ENCODE data around the gene TP63.
"Not testable (repeated sequence)": the region's sequence is repeated elsewhere in the genome, so short reads cannot be mapped to it uniquely, and the experiment has no call there.

TP63 gene

DNA sequence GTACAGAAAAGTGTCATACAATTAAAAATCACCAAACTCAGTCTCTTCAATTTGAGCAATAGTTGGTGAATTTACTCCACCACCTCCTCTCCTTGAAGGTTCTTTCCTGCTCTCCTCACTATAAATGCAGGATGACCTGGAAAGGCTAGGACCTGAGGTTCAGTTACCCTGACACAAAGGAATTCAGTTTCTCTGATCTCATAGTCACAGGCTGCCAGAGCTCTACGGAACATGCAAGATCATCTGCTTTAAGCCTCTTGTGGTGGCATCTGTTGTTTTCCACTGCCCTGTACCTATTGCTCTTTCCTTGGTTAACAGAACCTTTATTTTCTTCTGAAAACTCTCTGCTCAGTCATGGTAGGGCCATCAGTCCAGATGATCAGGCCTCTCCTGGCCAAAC is 4.9 kb upstream of the TP63 start:
- DNase-seq (ENCODE audit: low read depth): no peak

DNA sequence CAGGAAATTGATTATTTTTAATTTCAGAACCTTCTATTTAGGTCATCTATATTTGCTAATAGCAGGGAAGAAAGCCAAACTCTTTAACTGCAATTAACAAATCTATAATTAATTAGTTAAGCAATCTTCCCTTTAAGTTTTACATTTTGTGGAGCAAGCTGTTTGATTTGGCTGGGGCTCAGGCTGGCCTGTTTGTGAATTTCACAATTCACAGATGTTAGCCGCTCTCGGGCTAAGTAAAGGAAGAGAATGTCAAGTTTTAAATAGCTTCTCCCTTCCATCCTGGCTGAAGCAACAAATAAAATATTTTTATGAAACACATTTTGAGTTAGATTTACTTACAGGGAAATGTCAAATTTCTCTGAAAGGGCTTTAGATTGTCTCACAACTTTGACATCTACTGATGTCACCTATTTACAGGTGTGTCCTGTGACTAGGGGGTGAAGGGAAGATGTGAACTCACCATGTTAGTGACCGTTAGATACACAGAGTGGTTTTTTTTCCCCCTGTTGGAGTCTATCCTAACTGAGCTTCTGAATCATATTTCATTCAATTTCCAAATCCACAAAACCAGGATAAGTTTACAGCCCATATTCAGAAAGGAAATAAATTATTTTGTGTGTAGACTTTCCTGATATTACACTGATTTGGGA is 1.3 kb upstream of the TP63 start:
- DNase-seq (ENCODE audit: low read depth): no peak

DNA sequence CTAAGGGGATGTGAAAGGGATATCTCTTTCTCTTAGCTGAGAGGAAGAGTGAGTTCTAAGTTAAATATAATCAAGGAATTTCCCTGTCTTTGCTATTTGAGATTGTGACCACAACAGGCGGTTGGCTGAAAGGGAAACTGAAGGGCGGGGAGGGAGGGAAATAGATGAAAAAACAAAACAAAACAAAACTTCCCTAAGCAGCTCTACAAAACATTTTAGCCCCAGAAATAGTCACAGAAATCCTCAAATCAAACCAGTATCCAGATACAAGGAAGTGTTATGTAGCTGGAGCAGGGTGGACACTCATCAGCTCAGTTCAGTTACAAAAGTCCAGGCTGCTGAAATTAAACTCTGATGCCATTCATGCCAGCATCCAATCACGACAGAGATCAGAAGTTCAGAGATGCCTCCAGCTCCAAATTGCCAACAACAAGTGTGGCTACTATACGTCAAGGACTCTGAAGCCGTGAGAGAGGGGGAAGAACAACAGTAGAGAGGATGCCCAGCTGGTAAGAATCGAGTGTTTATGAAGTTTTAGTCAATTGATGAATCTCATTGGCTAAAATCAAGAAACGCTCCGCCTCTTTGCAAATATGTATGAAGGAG is 319 bp upstream of the TP63 start:
- no peak for DNase-seq (ENCODE audit: low read depth)

DNA sequence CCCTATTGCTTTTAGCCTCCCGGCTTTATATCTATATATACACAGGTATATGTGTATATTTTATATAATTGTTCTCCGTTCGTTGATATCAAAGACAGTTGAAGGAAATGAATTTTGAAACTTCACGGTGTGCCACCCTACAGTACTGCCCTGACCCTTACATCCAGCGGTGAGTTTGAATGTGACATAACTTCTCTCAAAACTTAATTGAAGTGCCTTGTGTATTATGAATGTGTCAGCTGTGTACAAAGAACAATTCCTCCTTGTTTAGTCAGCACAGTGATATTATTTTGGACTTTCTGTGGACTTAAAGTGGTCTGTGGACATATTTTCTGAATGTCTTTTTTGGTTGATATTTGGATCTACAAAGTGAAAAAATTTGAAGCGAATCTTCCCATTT is 220 bp downstream of the TP63 start:
- no peak for DNase-seq (ENCODE audit: low read depth)

DNA sequence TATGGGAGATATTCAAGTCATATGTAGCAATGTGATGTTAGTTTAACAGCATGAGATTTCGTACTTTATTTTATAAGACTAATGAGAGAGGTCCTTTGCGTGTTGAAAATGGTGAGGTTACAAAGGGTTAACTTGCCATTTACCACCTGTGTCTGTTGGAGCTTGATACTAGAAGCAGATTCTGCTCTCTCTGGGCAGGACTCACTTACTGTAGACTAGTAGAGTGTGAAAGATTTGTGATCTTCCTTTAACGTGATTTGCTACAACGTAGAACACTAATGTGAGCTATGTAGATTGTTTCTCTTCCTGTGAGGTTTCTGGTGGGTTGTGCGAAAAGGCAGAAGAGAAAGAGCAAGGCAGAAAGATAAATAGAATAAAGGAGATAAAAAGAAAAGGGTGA is 1.1 kb downstream of the TP63 start:
- no peak for DNase-seq (ENCODE audit: low read depth)

DNA sequence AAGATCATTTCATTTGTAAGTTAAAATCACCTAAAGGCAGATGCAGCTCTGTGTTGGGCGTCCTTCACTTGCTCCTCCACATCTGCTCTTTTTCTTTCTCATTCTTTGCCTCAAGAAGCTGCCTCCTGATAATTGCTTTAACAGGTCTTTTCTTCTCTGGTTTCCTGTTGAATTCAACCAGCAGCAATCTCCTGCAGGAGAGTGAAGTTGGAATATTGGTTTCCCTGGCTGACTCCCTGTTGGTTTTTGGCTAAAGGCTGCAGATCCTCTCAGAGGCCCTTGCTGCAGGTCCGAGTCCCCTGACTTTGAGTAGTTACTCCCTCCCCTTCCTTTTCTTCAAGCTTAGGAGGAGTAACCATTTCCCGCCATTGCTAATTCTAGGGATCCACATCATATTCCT is 4.2 kb downstream of the TP63 start:
- DNase-seq (ENCODE audit: low read depth): no peak

DNA sequence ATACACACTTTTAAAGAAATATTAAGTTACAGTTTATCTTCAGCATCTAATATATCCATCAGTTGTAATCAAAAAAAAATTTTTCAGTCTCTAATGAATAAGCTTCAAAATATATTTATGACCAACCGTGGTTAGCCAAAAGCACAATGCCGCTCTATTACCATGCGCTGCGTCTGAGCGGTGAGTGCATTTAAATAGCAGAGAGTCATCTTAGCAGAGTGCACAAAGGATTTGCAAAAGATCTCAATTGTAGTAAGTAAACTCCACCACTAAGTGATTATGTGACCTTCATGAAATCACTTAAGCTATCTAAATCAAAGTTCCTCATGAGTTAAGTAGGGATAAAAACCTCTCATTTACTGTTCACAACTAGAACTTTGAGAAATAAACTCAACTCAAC is 4.9 kb downstream of the TP63 start:
- DNase-seq (ENCODE audit: low read depth): no peak

DNA sequence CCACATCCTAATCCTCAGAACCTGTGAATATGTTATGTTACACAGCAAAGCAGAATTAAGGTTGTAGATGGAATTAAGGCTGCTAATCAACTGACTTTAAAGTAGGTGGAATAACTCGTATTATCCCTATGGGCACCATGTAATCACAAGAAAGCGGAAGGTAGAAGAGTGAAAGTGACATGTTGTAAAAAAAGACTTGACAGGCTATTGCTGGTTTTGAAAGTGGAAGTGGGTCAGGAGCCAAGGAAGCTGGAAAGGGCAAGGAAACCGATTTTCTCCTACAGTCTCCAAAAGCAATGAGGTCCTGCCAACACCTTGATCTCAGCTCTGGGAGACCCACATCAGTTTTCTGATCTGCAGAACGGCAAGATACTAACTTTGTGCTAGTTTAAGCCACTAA is 6.6 kb downstream of the TP63 start:
- no peak for DNase-seq (ENCODE audit: low read depth)

DNA sequence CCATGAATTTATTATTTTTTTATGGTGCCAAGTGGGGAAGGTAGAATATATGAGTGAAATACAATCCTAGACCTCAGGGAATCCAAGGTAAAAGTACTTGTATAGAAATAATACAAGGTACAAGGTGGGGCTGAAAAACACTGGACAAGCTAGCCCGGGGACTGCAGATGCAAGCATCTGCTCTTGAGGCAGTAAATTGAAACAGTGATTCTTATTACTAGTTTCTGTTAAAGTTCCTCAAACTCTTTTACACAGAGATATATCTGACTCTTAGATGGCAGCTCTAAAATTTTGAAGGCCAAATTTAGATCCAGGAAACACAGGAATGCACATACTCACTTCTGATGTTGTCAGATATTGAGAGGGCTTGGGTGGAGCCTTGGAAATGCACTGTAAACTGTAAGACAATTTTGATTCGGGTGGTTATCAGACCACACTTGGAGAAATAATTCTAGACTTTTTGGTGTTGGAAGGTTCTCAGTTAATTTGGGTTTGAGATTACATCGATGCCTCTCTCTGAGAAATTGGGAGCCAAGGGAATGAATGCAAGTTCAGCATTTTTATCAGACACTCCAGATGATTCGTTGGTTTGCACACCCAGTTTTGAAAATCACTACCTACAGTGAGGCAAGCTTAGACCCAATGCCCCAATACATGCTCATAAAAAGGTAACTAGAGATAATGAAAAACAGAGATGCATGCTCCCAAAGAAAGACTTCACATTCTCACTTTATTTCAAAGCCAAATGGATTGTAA is 7.3 kb downstream of the TP63 start:
- no peak for DNase-seq (ENCODE audit: low read depth)

DNA sequence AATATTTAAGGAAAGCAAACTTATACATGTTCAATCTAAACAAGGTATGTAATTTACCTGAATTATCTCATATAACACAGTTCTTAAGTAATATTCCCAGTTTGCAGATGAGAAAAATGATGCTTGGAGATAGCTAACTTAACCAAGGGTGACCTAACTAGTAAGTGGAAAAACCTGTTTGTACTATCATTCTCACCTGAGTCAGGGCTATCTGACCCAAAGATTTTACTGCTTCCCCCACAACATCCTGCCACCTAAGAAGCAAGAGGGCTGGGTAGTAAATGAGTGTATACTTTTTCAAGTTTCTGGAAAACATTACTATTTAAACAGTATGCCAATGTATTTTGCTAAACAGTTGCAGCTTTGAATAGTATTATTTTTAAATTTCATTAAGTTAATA is 10.6 kb downstream of the TP63 start:
- DNase-seq (ENCODE audit: low read depth): no peak

DNA sequence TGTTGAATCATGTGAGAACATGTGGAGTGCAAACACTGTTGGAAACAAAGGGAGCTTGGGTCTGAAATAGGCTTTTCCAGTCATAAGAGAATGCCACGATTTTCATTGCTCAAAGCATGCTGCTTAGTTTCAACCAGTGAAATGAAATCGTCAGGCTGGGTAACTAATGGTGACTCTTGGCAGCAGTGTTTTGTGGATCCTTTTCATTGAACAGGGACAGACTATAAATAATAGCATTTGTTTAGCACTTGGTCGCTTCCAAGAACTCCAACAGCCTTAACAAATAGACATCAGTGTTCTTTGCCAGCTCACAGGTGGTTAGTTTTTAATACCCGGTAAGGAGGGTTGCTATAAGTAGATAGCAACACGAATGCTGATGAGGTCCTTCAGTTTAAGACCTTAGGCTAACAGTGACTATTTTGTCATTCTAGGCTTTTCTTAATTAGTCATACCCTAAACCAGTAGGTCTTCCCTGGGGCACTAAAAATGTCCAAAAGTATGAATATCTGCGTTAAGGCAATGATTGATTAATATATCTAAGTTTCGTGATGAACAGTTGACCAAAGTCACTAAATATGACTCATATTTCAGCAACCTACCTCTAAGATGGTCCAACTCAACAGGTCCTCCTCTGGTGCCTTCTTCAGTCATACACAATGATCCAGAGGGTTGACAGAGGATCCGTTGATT is 15.8 kb downstream of the TP63 start:
- DNase-seq (ENCODE audit: low read depth): no peak

DNA sequence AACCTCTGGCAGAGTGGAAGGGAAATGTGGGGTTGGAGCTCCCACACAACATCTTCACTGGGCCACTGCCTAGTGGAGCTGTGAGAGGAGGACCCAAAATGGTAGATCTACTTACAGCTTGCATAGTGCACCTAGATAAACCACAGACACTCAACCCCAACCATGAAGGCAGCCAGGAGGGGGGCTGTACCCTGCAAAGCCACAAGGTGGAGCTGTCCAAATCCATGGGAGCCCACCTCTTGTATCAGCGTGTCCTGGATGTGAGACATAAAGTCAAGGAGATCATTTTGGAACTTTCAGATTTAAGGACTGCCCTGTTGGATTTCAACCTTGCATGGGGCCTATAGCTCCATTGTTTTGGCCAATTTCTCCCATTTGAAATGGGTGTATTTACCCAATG is 20.9 kb downstream of the TP63 start:
- no peak for DNase-seq (ENCODE audit: low read depth)

DNA sequence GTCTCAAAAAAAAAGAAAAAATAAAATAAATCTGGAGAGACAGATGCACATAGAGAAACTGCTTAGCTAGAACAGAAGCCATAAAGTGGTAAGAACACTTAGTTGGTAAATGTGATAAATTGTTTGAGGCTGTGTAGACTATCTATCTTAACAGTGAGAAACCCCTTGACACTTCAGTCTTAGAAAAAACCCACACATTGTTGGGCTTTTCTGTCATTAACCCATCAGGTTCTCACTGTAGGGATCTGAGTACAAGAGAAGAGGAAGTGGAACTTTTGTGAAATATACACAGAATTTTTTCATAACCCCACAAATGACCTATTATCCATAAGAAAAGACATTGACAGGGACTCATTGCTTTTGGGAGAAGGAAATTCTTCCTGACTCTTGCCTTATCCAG is 24.4 kb downstream of the TP63 start:
- no peak for DNase-seq (ENCODE audit: low read depth)

DNA sequence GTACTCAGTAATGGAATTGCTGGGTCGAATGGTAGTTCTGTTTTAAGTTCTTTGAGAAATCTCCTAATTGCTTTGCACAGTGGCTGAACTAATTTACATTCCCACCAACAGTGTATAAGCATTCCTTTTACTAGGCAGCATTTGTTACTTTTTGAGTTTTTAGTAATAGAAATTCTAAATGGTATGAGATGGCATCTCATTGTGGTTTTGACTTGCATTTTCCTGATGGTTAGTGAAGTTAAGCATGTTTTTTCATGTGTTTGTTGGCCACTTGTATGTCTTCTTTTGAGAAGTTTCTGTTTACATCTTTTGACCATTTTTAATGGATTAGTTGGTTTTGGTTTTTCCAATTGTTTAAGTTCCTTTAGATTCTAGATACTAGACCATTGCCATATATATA is 28.4 kb downstream of the TP63 start:
- DNase-seq (ENCODE audit: low read depth): no peak

DNA sequence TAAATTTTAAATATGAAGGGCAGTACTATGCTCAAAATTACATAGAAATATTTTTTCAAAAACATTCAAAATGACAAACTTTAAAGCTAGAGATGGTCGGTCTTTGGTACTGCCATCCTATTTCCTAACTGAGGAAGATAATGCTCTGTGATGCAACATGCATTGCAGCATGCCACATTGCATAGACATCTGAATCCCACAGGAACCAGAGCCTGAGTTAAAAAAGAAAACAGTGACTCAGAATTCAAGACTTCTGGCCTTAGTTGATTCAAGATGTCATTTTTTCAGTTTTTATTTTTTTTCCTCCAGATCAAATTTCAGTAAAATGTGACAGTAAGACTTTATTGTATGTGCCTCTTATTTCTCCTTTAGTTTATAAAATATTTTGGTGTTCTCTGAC is 33.1 kb downstream of the TP63 start:
- peak; percentile 83 for DNase-seq (ENCODE audit: low read depth)

DNA sequence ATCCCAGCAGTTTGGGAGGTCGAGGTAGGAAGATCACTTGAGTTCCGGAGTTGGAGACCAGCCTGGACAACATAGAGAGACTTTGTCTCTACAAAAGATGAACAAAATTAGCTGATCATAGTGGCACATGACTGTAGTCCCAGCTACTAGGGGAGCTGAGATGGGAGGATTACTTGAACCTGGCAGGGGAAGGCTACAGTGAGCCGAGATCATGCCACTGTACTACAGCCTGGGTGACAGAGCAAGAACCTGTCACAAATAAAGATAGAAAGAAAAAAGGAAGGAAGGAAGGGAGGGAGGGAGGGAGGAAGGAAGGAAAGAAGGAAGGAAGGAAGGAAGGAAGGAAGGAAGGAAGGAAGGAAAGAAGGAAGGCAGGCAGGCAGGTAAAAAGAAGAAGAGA is 41.2 kb downstream of the TP63 start:
- DNase-seq (ENCODE audit: low read depth): not testable (repeated sequence)

DNA sequence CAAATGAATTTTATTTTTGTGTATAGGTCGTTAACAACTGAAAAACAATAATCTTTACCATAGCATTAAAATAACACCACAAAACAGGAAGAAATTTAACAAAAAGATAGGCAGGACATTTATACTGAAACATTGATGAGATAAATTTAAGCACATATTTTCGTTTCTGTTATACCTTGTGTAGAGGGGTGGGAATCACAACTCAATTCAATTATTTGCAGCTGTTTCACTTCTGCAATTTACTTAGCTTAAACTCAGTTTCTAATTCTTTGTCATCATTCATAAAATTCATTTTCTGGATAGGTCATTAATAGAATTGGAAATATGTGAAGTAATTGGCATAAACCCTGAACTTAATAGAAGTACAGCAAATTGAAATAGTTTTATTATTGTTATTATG is 42.3 kb downstream of the TP63 start:
- DNase-seq (ENCODE audit: low read depth): no peak

DNA sequence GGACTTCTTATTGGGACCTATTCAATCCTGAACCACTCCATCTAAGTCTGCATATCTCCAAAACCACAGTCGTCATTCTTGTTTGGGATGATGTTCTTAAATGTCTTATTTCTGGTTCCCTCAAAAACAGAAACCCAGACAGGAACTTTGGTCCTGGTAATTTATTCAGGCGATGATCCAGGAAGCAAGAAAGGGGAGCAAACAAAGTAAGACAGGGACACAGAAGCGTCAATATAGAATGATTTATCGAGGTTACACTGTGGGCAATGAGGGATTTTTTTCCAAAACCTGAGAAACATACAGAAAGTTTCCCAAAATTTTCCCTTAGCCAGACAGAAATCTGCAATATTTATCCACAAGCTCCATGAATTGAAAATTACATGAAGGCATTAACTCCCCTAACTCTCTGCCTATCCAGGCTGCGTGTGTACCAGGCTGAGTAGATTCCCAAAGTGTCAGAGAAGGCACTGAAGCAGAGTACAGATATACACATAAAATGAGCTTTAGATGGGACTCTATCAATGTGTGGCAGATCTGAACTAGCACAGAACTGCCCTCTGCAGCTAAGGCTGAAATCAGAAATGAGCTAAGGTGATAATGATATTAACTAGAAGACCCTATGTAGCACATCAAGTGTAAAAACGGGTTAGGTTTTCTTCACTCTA is 43.2 kb downstream of the TP63 start:
- no peak for DNase-seq (ENCODE audit: low read depth)

DNA sequence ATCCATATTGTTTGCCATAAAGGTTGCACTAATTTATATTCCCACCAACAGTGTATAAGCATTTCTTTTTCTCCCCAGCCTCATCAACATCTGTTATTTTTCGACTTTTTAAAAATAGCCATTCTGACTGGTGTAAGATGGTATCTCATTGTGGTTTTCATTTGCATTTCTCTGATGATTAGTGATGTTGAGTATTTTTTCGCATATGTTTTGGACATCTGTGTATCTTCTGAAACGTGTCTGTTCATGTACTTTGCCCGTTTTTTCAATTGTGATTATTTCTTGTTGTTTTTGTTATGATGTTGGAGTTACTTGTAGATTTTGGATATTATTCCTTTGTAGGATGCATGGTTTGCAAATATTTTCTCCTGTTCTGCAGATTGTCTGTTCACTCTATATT is 46.5 kb downstream of the TP63 start:
- no peak for DNase-seq (ENCODE audit: low read depth)

DNA sequence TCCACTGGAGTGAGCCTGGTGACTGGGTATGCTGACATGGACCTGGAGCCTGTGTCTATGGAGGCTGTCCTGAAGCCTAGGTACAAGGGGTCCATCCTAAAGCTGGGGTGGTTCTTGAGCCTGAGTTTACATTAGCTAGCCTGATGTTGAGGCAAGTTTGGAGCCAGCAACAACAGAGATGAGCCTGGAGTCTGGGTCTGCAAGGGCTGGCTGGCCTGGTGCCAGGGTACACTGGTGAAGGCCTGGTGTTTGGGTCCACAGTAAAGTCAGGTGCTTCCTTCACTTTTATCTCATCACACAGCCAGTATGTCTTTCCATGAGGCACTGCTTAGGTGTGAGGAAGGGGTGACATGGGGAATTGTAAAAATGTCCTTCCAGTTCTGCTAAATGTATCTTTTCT is 49.5 kb downstream of the TP63 start:
- DNase-seq (ENCODE audit: low read depth): no peak

DNA sequence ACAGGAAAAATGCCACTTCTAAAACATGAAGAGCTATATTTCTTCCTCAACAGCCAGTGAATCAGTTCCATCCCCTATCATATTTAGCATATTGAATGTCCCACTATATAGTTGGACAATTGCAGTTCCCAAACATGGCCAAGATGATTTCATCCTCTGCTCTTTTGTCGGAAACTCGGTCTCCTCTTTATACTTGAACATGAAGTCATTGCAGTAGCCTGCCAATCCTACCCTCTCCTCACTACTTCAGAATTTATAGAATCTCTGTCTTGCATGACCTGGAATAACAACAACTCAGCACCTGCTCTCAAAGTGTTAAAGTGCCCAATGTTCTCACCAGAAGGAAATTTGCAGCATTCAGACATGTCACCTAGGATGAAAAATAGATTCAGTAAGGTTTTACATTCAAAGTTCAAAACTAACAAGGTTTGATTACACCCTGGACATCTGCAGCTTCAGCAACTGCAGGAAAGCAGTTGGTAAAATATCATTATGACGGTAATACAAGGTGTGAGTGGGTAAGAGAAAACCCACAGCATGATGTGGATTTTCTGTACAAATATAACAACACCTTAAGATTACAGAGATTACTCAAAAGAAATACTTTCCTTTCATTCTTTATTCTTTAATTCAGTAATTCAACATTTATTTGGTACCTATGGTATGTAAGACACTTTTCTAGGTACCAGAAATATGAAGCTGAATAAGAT is 52.5 kb downstream of the TP63 start:
- no peak for DNase-seq (ENCODE audit: low read depth)

DNA sequence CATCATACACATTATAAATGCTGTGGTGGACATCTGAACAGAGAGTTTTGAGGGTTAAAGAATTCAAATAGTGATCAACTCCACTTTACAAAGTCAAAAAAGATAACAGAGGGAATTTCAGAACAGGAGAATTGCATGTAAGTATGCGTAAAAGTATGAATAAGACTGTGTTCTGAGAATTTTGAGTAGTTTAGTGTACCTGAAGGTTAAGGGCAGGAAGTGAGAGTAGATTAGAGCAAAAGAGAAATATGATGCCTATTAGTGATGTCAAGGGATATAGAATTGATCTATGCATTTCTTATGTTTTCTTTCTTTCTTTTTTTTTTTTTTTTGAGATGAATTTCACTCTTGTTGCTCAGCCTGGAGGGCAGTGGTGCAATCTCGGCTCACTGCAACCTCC is 53.1 kb downstream of the TP63 start:
- no peak for DNase-seq (ENCODE audit: low read depth)
